K562 (cell line): ENCODE measurements around the gene SCIN. TPM values are rescaled to one million over a fixed set of nuclear protein-coding genes. Genes with fewer than 3 reads are reported as not detected.

Source experiments
- ATAC-seq: fragments of 200-7000 bp; cut with Tn5 transposase; 3 replicates; pipeline ENCODE4 v1.9.1; 2020; ENCODE audit warnings: moderate library complexity
- BruUV-seq: library from RNA; stranded (reverse); fragments of 400-500 nt; replicated peaks from 2 replicates; lab custom pipeline; 2021; lab: Mats Ljungman, UMichigan
- CTCF ChIA-PET: fragments of 300-600 bp; formaldehyde crosslinking; extraction: SDS; loops from one replicate; lab custom pipeline; 2021; ENCODE audit warnings: low intra/inter-chr PET ratio; lab: Yijun Ruan, JAX
- POLR2A ChIA-PET: fragments of 300-600, 350-650 bp; sonication (Branson Sonifier 250); formaldehyde crosslinking; extraction: SDS; loops from one replicate; lab custom pipeline; 2021; ENCODE audit warnings: antibody characterized with exemption, inconsistent platforms; lab: Yijun Ruan, JAX
- DNase-seq, 4 experiments: peaks; one replicate each; pipeline versions ENCODE4 v3.0.0 to v3.0.0-alpha.2; 2011 to 2018; ENCODE audit warnings: low spot score in 3 of 4, mixed read lengths in 3 of 4; ENCODE audit errors: extremely low read depth in 1 of 4
- FAIRE-seq: peaks from 2 replicates; lab custom pipeline; 2011; peaks lifted over from hg19 to GRCh38; lab: Jason Lieb, UNC
- H2AFZ ChIP-seq: 2 replicates; pipeline ENCODE4 v1.6.0; 2011; ENCODE audit warnings: low read depth, low read length, control low read depth, inconsistent platforms
- H3K27ac ChIP-seq: fragments of 200-600 bp; 3 replicates; pipeline ENCODE4 v1.8.0; 2011; ENCODE audit warnings: low read depth, mild to moderate bottlenecking, control low read depth, inconsistent platforms, low read length, moderate library complexity, mixed read lengths; ENCODE audit errors: extremely low read depth
- H3K27me3 ChIP-seq, 2 experiments: fragments of 300-600 bp in 1 of 2; 2 replicates in 1 of 2; 3 replicates in 1 of 2; pipeline versions ENCODE4 v1.6.0 to v1.8.0; 2011; ENCODE audit warnings: inconsistent platforms in 2 of 2, low read length in 2 of 2, mild to moderate bottlenecking in 1 of 2, mixed read lengths in 1 of 2, moderate library complexity in 1 of 2; ENCODE audit not compliant: control insufficient read depth in 2 of 2, insufficient read depth in 2 of 2
- H3K36me3 ChIP-seq: fragments of 300-600 bp; 3 replicates; pipeline ENCODE4 v1.8.0; 2011; ENCODE audit warnings: mild to moderate bottlenecking, low read length, inconsistent platforms; ENCODE audit not compliant: control insufficient read depth, insufficient read depth
- H3K4me1 ChIP-seq, 2 experiments: fragments of 200-600 bp in 1 of 2; replicated peaks in 1 of 2; 2 replicates in 1 of 2; 3 replicates in 1 of 2; pipeline versions ENCODE4 v1.5.1 to v1.8.0; 2011; ENCODE audit warnings: inconsistent platforms in 2 of 2, low read length in 2 of 2, mild to moderate bottlenecking in 1 of 2, mixed read lengths in 1 of 2, moderate library complexity in 1 of 2; ENCODE audit not compliant: control insufficient read depth in 2 of 2, insufficient read depth in 2 of 2
- H3K4me2 ChIP-seq: 2 replicates; pipeline ENCODE4 v1.6.1; 2011; ENCODE audit warnings: low read length, control low read depth, inconsistent platforms, mixed read lengths; ENCODE audit not compliant: insufficient read depth
- H3K4me3 ChIP-seq: fragments of 200-600 bp; sonication (generic), shearing (Covaris generic); 2 replicates; pipeline ENCODE4 v1.5.1; 2016; ENCODE audit warnings: control low read depth, inconsistent platforms
- H3K79me2 ChIP-seq: fragments of 200-600 bp; 3 replicates; pipeline ENCODE4 v1.8.0; 2011; ENCODE audit warnings: low read length, inconsistent platforms; ENCODE audit not compliant: control insufficient read depth, insufficient read depth
- H3K9ac ChIP-seq, 2 experiments: 2 replicates each; pipeline versions ENCODE4 v1.6.0 to v1.6.1; 2011; ENCODE audit warnings: low read depth in 2 of 2, low read length in 2 of 2, control low read depth in 1 of 2, inconsistent platforms in 1 of 2, mild to moderate bottlenecking in 1 of 2, mixed read lengths in 1 of 2; ENCODE audit not compliant: insufficient read depth in 1 of 2
- H3K9me1 ChIP-seq: one replicate; pipeline ENCODE4 v1.6.0; 2011; ENCODE audit warnings: inconsistent platforms, mild to moderate bottlenecking, low read length, moderate library complexity; ENCODE audit not compliant: control insufficient read depth, insufficient read depth
- H3K9me3 ChIP-seq: replicated peaks from 2 replicates; pipeline ENCODE4 v1.5.1; 2011; ENCODE audit warnings: low read depth, low read length, inconsistent platforms; ENCODE audit not compliant: control insufficient read depth, insufficient read depth
- H4K20me1 ChIP-seq: replicated peaks from 2 replicates; pipeline ENCODE4 v1.6.1; 2011; ENCODE audit warnings: low read length, inconsistent platforms, mixed read lengths; ENCODE audit not compliant: control insufficient read depth, insufficient read depth
- ETV1 ChIP-seq: fragments of 450-650 bp; conservative IDR thresholded peaks from 2 replicates; pipeline ENCODE4 v1.6.1; 2016; ENCODE audit warnings: missing genetic modification characterization, control low read depth, low read depth, missing compliant biosample characterization
- FOSL1 ChIP-seq: fragments of 200-800 bp; sonication (Bioruptor generic); conservative IDR thresholded peaks from 2 replicates; pipeline ENCODE4 v1.6.1; 2016; ENCODE audit warnings: missing genetic modification characterization, missing compliant biosample characterization
- SAP30 ChIP-seq: fragments of 200-600 bp; sonication (generic); IDR thresholded peaks from 2 replicates; pipeline ENCODE4 v1.6.1; 2012; ENCODE audit warnings: borderline replicate concordance, low read depth, mild to moderate bottlenecking, moderate library complexity, low read length, control low read depth, inconsistent platforms; ENCODE audit not compliant: insufficient read depth, poor library complexity, severe bottlenecking
- ZNF324 ChIP-seq: fragments of 250-450 bp; sonication (Bioruptor Pico); IDR thresholded peaks from 2 replicates; pipeline ENCODE4 v1.4.0; 2020; ENCODE audit warnings: mild to moderate bottlenecking
- WGBS: fragments of 100-300 bp; shearing (Covaris generic); methylation state at CpG from one replicate; pipeline ENCODE4 v1.1.6; 2016; ENCODE audit warnings: low coverage, mixed read lengths; ENCODE audit not compliant: insufficient coverage; ENCODE audit errors: missing lambda C conversion rate; 5-methylcytosine and 5-hydroxymethylcytosine counted together
- in situ Hi-C: fragments of 300-500 bp; cut with MboI; formaldehyde crosslinking; loops from 4 replicates; pipeline ENCODE4 v1.15.0; 2018; ENCODE audit warnings: inconsistent platforms, mixed read lengths
- intact Hi-C: fragments of 100-400 bp; cut with micrococcal nuclease; formaldehyde crosslinking; loops from 2 replicates; pipeline ENCODE4 v1.14.2; 2022
- polyA plus RNA-seq, 8 experiments: library from polyadenylated mRNA; depleted of rRNA in 4 of 8; stranded (reverse) in 5 of 8; unstranded in 3 of 8; fragments of >200 nt; fragmentation: Nextera tagmentation in 2 of 8; fragmentation: Illumina TruSeq in 1 of 8; extraction: Ambion mirVana in 2 of 8; extraction: Trizol in 1 of 8; gene quantifications; 2 replicates each; pipeline versions ENCODE4 v1.2.1 to v1.2.3, GENCODE V29; 2011 to 2014; ENCODE audit warnings: inconsistent platforms in 1 of 8, missing spikeins in 1 of 8
- total RNA-seq, 7 experiments: library from RNA; depleted of rRNA in 6 of 7; stranded (reverse); fragments of >200 nt in 6 of 7; fragmentation: Illumina TruSeq in 2 of 7; extraction: Trizol in 2 of 7; gene quantifications; 2 replicates each; pipeline versions ENCODE4 v1.2.1 to v1.2.3, GENCODE V29; 2011 to 2021; ENCODE audit warnings: low replicate concordance in 1 of 7
- TF ChIP-seq, protein P1 (sequence below), 2 experiments: fragments of 450-650 bp; conservative IDR thresholded peaks; 2 replicates each; pipeline ENCODE4 v1.6.1; 2017; ENCODE audit warnings: mild to moderate bottlenecking in 2 of 2, moderate library complexity in 2 of 2
- TF ChIP-seq, protein P2 (sequence below): fragments of 450-650 bp; formaldehyde crosslinking; IDR thresholded peaks from 2 replicates; pipeline ENCODE4 v1.4.0; 2020; ENCODE audit warnings: mild to moderate bottlenecking, moderate library complexity

SCIN gene
- total and polyA plus RNA-seq, 9 of the 15 experiments (the other 6 are each of a cell fraction or from before 2014, with no cell fraction given): 0.67 to 18.2 (median 10.6) TPM

DNA sequence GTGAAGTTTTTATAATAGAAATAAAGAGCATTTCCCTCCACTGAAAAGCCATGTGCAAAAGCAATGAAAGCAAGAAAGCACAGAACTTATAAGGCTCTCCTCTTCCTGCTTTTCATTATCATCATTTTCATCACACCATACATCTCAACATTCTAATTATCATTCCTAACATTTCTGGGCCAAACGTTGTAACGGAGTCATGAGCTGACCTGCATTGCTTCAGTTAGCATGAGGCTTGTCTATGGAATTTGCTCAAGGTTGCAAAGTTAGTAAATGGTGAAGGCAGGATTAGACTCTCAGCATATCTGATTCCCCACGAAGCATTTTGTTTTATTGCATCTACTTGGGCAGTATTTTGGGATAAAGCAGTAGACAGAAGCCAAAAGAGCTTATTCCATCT lies 11.4 kb downstream of the SCIN start:
- Histone ChIP-seq H3K27me3 (no peaks in the 10 kb centered on the region), H3K36me3 (no peaks in the 10 kb centered on the region), H3K4me3 (no peak overlapping the region), H3K27ac (no peak overlapping the region), H3K4me1 (peaks cover 0 to 25% of the 10 kb centered on the region in 2 experiments; a peak in 3 of 5 replicates), H2AFZ (peak overlapping the region; percentile 67), H3K79me2 (no peaks in the 10 kb centered on the region), H3K4me2 (no peak overlapping the region), H3K9me1 (no peaks in the 10 kb centered on the region), H3K9me3 (no peaks in the 10 kb centered on the region), H3K9ac (no peak overlapping the region), H4K20me1 (no peaks in the 10 kb centered on the region)
- POLR2A ChIA-PET: interaction anchor here (2.3 kb wide), 1 partner anchor 10 kb away, joined by 7 read pairs; no protein-coding TSS in a partner anchor
- TF ChIP-seq SAP30 (no peak), ZNF324 (CRISPR knock-in tag) (no peak), ETV1 (tag) (no peak), FOSL1 (tag) (no peak)
- TF ChIP-seq, protein P1, sequence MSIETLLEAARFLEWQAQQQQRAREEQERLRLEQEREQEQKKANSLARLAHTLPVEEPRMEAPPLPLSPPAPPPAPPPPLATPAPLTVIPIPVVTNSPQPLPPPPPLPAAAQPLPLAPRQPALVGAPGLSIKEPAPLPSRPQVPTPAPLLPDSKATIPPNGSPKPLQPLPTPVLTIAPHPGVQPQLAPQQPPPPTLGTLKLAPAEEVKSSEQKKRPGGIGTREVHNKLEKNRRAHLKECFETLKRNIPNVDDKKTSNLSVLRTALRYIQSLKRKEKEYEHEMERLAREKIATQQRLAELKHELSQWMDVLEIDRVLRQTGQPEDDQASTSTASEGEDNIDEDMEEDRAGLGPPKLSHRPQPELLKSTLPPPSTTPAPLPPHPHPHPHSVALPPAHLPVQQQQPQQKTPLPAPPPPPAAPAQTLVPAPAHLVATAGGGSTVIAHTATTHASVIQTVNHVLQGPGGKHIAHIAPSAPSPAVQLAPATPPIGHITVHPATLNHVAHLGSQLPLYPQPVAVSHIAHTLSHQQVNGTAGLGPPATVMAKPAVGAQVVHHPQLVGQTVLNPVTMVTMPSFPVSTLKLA (conservative IDR thresholded peaks at IDR 0.05): no peak
- TF ChIP-seq, protein P2, sequence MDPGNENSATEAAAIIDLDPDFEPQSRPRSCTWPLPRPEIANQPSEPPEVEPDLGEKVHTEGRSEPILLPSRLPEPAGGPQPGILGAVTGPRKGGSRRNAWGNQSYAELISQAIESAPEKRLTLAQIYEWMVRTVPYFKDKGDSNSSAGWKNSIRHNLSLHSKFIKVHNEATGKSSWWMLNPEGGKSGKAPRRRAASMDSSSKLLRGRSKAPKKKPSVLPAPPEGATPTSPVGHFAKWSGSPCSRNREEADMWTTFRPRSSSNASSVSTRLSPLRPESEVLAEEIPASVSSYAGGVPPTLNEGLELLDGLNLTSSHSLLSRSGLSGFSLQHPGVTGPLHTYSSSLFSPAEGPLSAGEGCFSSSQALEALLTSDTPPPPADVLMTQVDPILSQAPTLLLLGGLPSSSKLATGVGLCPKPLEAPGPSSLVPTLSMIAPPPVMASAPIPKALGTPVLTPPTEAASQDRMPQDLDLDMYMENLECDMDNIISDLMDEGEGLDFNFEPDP (CRISPR knock-in tag): no peak
- FAIRE-seq: no peak
- intact Hi-C loops (loop anchor here (10.0 kb wide), 1 partner anchor 197 kb away; no protein-coding TSS in a partner anchor), in situ Hi-C loops (no loop called here)
- no peak for ATAC-seq
- DNase-seq: no peak
- CTCF ChIA-PET: no interaction called here
- no TSS peak for BruUV-seq
- WGBS: 9% methylated on average over 3 of the region's 3 CpGs
